WTC11 (cell line): ENCODE data around the gene ACOXL. TPM values are rescaled to one million over a fixed set of nuclear protein-coding genes. Genes with fewer than 3 reads are reported as not detected.
A peak's percentile ranks its signal among the peaks of the same experiment; 100 is the strongest.

ENCODE experiments used
- ATAC-seq: fragments of 200-7000 bp; cut with Tn5 transposase; 2 replicates; pipeline ENCODE4 v1.10.0; 2021; ENCODE audit warnings: mild to moderate bottlenecking, moderate library complexity
- CTCF ChIA-PET: fragments of 300-600 bp; sonication (Branson Sonifier 250); formaldehyde crosslinking; loops from one replicate; lab custom pipeline; 2021; ENCODE audit warnings: antibody characterized with exemption; lab: Charles Lee
- POLR2A ChIA-PET: fragments of 350-600 bp; sonication (Branson Sonifier 250); formaldehyde crosslinking; loops from one replicate; lab custom pipeline; 2021; ENCODE audit warnings: antibody characterized with exemption; lab: Charles Lee
- DNase-seq: peaks from one replicate; pipeline ENCODE4 v3.0.0; 2021; ENCODE audit warnings: low spot score
- H3K27ac Mint-ChIP-seq: 2 replicates; pipeline ENCODE4 v1.8.0; 2021; ENCODE audit warnings: mixed read lengths
- H3K27me3 Mint-ChIP-seq: 2 replicates; pipeline ENCODE4 v1.8.0; 2021; ENCODE audit warnings: low read depth, mild to moderate bottlenecking, moderate library complexity, mixed read lengths
- H3K36me3 Mint-ChIP-seq: 2 replicates; pipeline ENCODE4 v1.8.0; 2021; ENCODE audit warnings: mixed read lengths
- H3K4me1 Mint-ChIP-seq: 2 replicates; pipeline ENCODE4 v1.8.0; 2022; ENCODE audit warnings: mixed read lengths
- H3K4me3 Mint-ChIP-seq: 2 replicates; pipeline ENCODE4 v1.8.0; 2021; ENCODE audit warnings: mild to moderate bottlenecking, moderate library complexity, mixed read lengths
- H3K9me3 Mint-ChIP-seq: 2 replicates; pipeline ENCODE4 v1.8.0; 2021; ENCODE audit warnings: mixed read lengths
- ARID4B ChIP-seq: sonication (generic); formaldehyde crosslinking; IDR thresholded peaks from 2 replicates; pipeline ENCODE4 v1.8.0; 2023; ENCODE audit warnings: missing genetic modification reagents, mild to moderate bottlenecking, borderline replicate concordance
- ATF1 ChIP-seq: sonication (generic); formaldehyde crosslinking; IDR thresholded peaks from 2 replicates; pipeline ENCODE4 v1.8.1; 2023; ENCODE audit warnings: mild to moderate bottlenecking, moderate library complexity, missing genetic modification reagents
- CREM ChIP-seq: sonication (generic); formaldehyde crosslinking; IDR thresholded peaks from 2 replicates; pipeline ENCODE4 v1.8.1; 2022; ENCODE audit warnings: mild to moderate bottlenecking, missing genetic modification reagents, moderate library complexity
- ETV6 ChIP-seq: sonication (generic); formaldehyde crosslinking; IDR thresholded peaks from 2 replicates; pipeline ENCODE4 v1.8.1; 2022; ENCODE audit warnings: mild to moderate bottlenecking, missing genetic modification reagents
- FOXJ3 ChIP-seq: sonication (generic); formaldehyde crosslinking; IDR thresholded peaks from 2 replicates; pipeline ENCODE4 v1.9.0; 2021; ENCODE audit warnings: missing genetic modification reagents, mild to moderate bottlenecking, borderline replicate concordance
- FOXP1 ChIP-seq: sonication (generic); formaldehyde crosslinking; IDR thresholded peaks from 2 replicates; pipeline ENCODE4 v1.8.0; 2022; ENCODE audit warnings: missing genetic modification reagents, mild to moderate bottlenecking, moderate library complexity, borderline replicate concordance
- GABPB1 ChIP-seq: sonication (generic); formaldehyde crosslinking; IDR thresholded peaks from 2 replicates; pipeline ENCODE4 v1.8.1; 2023; ENCODE audit warnings: mild to moderate bottlenecking, missing genetic modification reagents
- HMGA2 ChIP-seq: fragments of 250-450 bp; sonication (Bioruptor Pico); IDR thresholded peaks from 2 replicates; pipeline ENCODE4 v1.4.0; 2021; ENCODE audit warnings: mild to moderate bottlenecking, moderate library complexity
- MYBL2 ChIP-seq: sonication (generic); formaldehyde crosslinking; IDR thresholded peaks from 2 replicates; pipeline ENCODE4 v1.8.1; 2023; ENCODE audit warnings: mild to moderate bottlenecking, moderate library complexity, missing genetic modification reagents
- NFYB ChIP-seq: sonication (generic); formaldehyde crosslinking; conservative IDR thresholded peaks from 2 replicates; pipeline ENCODE4 v1.8.0; 2022; ENCODE audit warnings: low read depth, missing genetic modification reagents
- PRDM15 ChIP-seq: sonication (generic); formaldehyde crosslinking; IDR thresholded peaks from 2 replicates; pipeline ENCODE4 v1.8.0; 2022; ENCODE audit warnings: missing genetic modification reagents
- SMAD3 ChIP-seq: sonication (generic); formaldehyde crosslinking; IDR thresholded peaks from 2 replicates; pipeline ENCODE4 v1.8.0; 2022; ENCODE audit warnings: missing genetic modification reagents, mild to moderate bottlenecking, borderline replicate concordance
- SMAD4 ChIP-seq: sonication (generic); formaldehyde crosslinking; IDR thresholded peaks from 2 replicates; pipeline ENCODE4 v1.8.0; 2022; ENCODE audit warnings: mild to moderate bottlenecking, missing genetic modification reagents
- SOX15 ChIP-seq: fragments of 250-450 bp; sonication (Bioruptor Pico); IDR thresholded peaks from 2 replicates; pipeline ENCODE4 v1.9.0; 2021; ENCODE audit warnings: mild to moderate bottlenecking
- TP53 ChIP-seq: sonication (generic); formaldehyde crosslinking; IDR thresholded peaks from 2 replicates; pipeline ENCODE4 v1.8.1; 2023; ENCODE audit warnings: mild to moderate bottlenecking, missing genetic modification reagents
- ZBTB21 ChIP-seq: sonication (generic); formaldehyde crosslinking; IDR thresholded peaks from 2 replicates; pipeline ENCODE4 v1.8.1; 2023; ENCODE audit warnings: mild to moderate bottlenecking, missing genetic modification reagents, borderline replicate concordance
- ZMAT4 ChIP-seq: fragments of 250-450 bp; sonication (Bioruptor Pico); IDR thresholded peaks from 2 replicates; pipeline ENCODE4 v1.9.0; 2021; ENCODE audit warnings: mild to moderate bottlenecking
- ZNF219 ChIP-seq: sonication (generic); formaldehyde crosslinking; IDR thresholded peaks from 2 replicates; pipeline ENCODE4 v1.8.0; 2023; ENCODE audit warnings: missing genetic modification reagents, mild to moderate bottlenecking, borderline replicate concordance
- ZNF425 ChIP-seq: fragments of 250-450 bp; sonication (Bioruptor Pico); conservative IDR thresholded peaks from 2 replicates; pipeline ENCODE4 v1.9.0; 2021; ENCODE audit warnings: mild to moderate bottlenecking
- total RNA-seq: library from RNA; stranded (reverse); gene quantifications from 3 replicates; pipeline ENCODE4 v1.2.3, GENCODE V29; 2021
- TF ChIP-seq, protein P1 (sequence below): sonication (generic); formaldehyde crosslinking; IDR thresholded peaks from 2 replicates; pipeline ENCODE4 v1.8.1; 2022; ENCODE audit warnings: mild to moderate bottlenecking, moderate library complexity, missing genetic modification reagents
- TF ChIP-seq, protein P2 (sequence below): sonication (generic); formaldehyde crosslinking; IDR thresholded peaks from 2 replicates; pipeline ENCODE4 v1.8.0; 2022; ENCODE audit warnings: mild to moderate bottlenecking, missing genetic modification reagents

The ACOXL gene
- total RNA-seq, 1 experiment from 2014 or later = 14.9 TPM

DNA sequence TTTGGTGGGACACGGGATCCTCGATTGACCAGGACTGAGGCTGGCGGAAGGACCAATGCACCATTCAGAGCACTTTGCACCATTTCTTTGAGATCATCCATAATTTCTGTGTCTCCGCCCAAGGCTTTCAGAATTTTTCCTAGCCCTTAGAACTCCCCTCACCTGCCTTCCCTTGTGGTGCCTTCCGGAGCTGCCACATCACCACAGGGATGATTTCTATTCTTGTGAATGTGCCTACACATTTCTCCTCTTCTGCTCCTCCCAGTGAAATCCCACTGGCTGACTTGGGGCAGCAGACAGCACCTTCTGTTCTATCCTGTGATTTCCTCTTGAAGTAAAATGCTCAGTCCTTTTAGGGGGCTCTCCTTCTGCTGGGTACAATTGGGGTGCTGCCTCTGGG lies 11.2 kb downstream of the ACOXL start:
- DNase-seq (no peak), ATAC-seq (0 out of 2 replicates have a peak, but pooled peaks have one; percentile 9)
- no peaks in the 10 kb centered on the region for H3K27me3 Mint-ChIP-seq
- peaks cover 7% of the 10 kb centered on the region for H3K9me3 Mint-ChIP-seq
- POLR2A ChIA-PET = no interaction called here
- no peak overlapping the region for H3K4me3 Mint-ChIP-seq
- TF ChIP-seq ETV6 (CRISPR knock-in tag) (no peak), ZNF425 (CRISPR knock-in tag) (no peak), FOXP1 (CRISPR knock-in tag) (no peak), ARID4B (no peak), HMGA2 (CRISPR knock-in tag) (no peak), SMAD3 (CRISPR knock-in tag) (no peak), FOXJ3 (CRISPR knock-in tag) (no peak), NFYB (CRISPR knock-in tag) (no peak), GABPB1 (no peak)
- TF ChIP-seq, protein P1, sequence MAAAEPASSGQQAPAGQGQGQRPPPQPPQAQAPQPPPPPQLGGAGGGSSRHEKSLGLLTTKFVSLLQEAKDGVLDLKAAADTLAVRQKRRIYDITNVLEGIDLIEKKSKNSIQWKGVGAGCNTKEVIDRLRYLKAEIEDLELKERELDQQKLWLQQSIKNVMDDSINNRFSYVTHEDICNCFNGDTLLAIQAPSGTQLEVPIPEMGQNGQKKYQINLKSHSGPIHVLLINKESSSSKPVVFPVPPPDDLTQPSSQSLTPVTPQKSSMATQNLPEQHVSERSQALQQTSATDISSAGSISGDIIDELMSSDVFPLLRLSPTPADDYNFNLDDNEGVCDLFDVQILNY = no peak
- TF ChIP-seq, protein P2, sequence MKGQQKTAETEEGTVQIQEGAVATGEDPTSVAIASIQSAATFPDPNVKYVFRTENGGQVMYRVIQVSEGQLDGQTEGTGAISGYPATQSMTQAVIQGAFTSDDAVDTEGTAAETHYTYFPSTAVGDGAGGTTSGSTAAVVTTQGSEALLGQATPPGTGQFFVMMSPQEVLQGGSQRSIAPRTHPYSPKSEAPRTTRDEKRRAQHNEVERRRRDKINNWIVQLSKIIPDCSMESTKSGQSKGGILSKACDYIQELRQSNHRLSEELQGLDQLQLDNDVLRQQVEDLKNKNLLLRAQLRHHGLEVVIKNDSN (CRISPR knock-in tag) = no peak
- TF ChIP-seq, all 79 proteins: peak for 0
- Mint-ChIP-seq H3K36me3 (peaks cover 7% of the 10 kb centered on the region), H3K4me1 (peaks cover 75% of the 10 kb centered on the region), H3K27ac (no peak overlapping the region; the same call in 1 of the 2 replicates)
- CTCF ChIA-PET = no interaction called here

DNA sequence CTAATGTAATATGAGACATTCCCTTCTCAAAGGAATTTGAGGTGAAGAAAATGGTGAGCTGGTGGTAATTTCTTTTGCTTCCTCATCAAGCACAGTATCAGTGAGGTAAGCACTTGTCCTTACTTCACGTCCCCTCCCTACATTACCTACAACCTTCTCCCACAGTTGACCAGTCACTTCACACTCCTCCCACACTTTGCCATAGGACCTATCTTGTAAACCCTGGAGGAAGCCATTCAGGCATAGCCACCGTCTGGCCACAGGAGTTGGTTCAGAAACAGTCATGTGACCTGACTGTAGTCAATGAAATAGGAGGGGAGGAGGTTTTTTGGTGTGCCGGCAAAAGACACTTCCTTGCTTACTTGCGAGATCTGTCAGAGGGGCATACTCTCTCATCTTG lies 12.1 kb downstream of the ACOXL start:
- Mint-ChIP-seq H3K4me3 (no peak overlapping the region), H3K9me3 (no peaks in the 10 kb centered on the region), H3K36me3 (no peaks in the 10 kb centered on the region), H3K27ac (no peak overlapping the region), H3K4me1 (peaks cover 79% of the 10 kb centered on the region), H3K27me3 (no peaks in the 10 kb centered on the region)
- POLR2A ChIA-PET = no interaction called here
- DNase-seq (no peak), ATAC-seq (no peak)
- CTCF ChIA-PET = no interaction called here
- TF ChIP-seq MYBL2 (no peak), TP53 (CRISPR knock-in tag) (no peak), ZMAT4 (CRISPR knock-in tag) (no peak), SMAD3 (CRISPR knock-in tag) (no peak), FOXP1 (CRISPR knock-in tag) (no peak), CREM (CRISPR knock-in tag) (no peak), SOX15 (CRISPR knock-in tag) (no peak), ZBTB21 (no peak), ATF1 (CRISPR knock-in tag) (no peak), PRDM15 (CRISPR knock-in tag) (no peak), ZNF219 (no peak), ZNF425 (CRISPR knock-in tag) (no peak), SMAD4 (no peak)
